Activated CD4-positive, CD25-positive, alpha-beta regulatory T cell treated with anti-CD3 and anti-CD28 coated beads, Interleukin-2, amount 50 U/mL, for 72 hours (primary cell): ENCODE results near the gene HTR6.

Source experiments
- DNase-seq: peaks from one replicate; pipeline ENCODE4 v3.0.0; 2021

HTR6 gene

DNA sequence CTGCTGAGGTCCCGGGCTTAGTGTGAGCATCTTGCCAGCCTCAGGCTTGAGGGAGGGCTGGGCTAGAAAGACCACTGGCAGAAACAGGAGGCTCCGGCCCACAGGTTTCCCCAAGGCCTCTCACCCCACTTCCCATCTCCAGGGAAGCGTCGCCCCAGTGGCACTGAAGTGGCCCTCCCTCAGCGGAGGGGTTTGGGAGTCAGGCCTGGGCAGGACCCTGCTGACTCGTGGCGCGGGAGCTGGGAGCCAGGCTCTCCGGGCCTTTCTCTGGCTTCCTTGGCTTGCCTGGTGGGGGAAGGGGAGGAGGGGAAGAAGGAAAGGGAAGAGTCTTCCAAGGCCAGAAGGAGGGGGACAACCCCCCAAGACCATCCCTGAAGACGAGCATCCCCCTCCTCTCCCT lies 7.2 kb upstream of the HTR6 start:
- DNase-seq = no peak

DNA sequence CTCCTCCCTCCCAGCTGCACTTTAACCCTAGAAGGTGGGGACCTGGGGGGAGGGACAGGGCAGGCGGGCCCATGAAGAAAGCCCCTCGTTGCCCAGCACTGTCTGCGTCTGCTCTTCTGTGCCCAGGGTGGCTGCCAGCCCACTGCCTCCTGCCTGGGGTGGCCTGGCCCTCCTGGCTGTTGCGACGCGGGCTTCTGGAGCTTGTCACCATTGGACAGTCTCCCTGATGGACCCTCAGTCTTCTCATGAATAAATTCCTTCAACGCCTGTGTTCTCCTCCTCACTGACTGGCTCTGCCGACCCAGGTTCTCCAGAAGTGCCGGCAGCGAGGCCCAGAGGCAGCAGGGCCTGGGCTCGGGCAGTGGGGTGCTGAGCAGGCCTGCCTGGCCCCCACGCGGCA lies 6.5 kb upstream of the HTR6 start:
- no peak for DNase-seq

- no peak for DNase-seq
Measured at GRCh38 chr1:19661721-19662228, 2.9 kb upstream of the HTR6 start.

DNA sequence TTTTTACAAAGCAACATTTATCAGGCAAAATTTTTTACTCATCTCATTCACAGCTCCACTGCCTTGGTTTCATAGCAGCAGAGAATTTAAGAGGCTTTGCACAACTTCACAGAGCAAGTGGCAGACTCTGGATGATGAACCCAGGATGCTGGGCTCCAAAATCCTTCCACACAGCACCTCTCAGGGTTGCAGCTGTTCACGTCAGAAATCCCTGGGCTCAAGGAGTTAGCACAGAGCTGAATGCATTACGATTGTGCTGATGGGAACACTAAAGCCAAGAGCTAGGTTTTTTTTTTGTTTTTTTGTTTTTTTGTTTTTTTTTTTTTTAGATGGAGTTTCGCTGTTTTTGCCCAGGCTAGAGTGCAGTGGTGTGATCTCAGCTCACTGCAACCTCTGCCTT lies 2.4 kb upstream of the HTR6 start:
- DNase-seq = no peak

GRCh38 chr1:19665186-19665495 lies 466 bp downstream of the HTR6 start:
- no peak for DNase-seq

GRCh38 chr1:19665496-19666465 lies 1.1 kb downstream of the HTR6 start:
- DNase-seq = no peak

GRCh38 chr1:19668888-19669287 lies 4.2 kb downstream of the HTR6 start:
- DNase-seq = no peak

DNA sequence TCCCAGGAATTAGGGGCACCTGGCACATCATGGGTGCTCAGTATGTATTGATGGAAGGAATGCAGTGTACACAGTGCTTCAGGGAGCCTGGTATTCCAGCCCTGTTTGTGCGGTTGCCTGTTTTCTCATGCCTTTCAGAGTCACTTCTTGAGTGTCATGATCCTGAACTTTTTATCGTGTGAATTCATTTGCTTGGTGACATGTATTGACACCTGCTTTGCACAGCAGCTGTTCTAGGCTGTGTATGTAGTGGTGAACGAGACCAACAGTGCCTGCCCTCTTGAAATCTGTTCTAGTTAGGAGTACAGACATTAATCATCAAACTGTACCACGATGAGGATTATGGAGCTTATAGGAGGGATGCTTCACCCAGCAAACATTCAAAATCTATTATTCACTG lies 6.1 kb downstream of the HTR6 start:
- no peak for DNase-seq

DNA sequence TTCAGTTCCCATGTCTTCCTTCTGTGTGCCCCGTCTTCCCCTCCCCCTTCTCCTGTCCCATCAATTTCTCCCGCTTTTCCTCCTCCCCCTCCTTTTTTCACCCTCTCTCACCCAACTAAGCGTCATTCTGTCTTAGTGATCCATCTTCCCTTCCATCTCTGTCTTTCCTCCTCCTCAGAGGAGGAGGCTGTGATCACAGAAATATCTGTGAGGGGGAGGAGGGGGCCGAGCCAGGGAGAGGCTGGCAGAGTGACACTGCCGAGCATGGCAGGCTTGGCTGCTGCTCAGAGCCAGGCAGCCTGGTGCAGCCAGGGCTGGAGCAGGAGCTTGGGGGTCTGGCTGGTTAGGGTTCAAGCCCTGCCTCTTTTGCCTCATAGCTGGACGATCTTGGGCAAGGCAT lies 7.6 kb downstream of the HTR6 start:
- DNase-seq = no peak

DNA sequence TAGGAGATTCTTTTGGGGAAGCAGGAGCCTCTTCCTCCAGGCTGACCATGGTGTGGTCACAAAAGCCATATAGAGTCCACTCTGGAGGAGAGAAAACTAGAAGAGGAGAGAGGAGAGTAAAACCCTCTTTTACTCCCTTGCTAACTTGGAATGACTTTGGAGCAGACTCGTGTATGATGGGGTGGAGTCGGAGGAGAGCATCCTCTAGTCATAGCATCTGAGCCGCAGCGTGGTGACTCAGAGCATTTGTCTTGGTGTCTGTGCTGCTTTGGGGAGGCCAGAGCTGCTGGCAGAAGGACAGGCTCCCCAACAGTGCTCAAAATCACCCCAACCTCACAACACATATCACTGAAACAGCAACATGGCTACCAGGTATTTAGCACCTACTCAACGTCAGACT lies 11.1 kb downstream of the HTR6 start:
- DNase-seq = no peak

GRCh38 chr1:19676438-19676922 lies 11.8 kb downstream of the HTR6 start:
- no peak for DNase-seq

DNA sequence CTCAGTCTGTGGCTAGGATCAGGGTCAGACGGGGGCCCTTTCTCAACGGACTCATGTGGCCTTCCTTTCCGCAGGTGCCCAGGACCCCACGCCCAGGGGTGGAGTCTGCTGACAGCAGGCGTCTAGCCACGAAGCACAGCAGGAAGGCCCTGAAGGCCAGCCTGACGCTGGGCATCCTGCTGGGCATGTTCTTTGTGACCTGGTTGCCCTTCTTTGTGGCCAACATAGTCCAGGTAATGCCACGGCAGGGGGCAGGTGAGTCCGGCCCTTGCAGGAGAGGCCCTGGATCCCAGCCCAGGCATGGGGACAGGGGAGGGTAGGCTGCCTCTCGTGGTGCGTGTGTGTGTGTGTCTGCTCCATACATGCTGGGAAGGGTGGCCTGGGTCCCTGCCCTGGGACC lies 13.8 kb downstream of the HTR6 start:
- no peak for DNase-seq

DNA sequence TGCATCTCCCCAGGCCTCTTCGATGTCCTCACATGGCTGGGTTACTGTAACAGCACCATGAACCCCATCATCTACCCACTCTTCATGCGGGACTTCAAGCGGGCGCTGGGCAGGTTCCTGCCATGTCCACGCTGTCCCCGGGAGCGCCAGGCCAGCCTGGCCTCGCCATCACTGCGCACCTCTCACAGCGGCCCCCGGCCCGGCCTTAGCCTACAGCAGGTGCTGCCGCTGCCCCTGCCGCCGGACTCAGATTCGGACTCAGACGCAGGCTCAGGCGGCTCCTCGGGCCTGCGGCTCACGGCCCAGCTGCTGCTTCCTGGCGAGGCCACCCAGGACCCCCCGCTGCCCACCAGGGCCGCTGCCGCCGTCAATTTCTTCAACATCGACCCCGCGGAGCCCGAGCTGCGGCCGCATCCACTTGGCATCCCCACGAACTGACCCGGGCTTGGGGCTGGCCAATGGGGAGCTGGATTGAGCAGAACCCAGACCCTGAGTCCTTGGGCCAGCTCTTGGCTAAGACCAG lies 14.3 kb downstream of the HTR6 start:
- DNase-seq = no peak

GRCh38 chr1:19679691-19680090 lies 15.0 kb downstream of the HTR6 start:
- DNase-seq = no peak

DNA sequence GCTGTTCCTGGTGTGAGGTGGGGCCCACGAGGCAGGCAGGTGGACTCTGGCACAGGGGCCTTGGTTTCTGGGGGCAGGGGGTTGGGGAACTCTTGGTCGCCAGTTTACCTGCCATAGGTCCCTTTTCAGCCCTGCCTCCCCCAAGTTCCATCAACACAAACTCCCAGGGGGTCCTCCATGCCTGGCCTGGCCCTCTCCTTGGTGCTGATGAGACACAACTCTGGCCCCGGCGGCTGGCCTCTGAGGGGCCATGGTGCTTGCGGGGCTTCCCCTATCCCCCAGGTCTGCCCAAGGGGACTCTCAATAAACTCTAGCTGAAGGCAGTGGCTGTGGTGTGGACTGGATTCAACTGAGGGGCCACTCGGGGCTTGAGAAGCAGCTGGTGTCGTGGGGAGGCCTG lies 16.0 kb downstream of the HTR6 start:
- DNase-seq = no peak

GRCh38 chr1:19682257-19682656 lies 17.6 kb downstream of the HTR6 start:
- no peak for DNase-seq

DNA sequence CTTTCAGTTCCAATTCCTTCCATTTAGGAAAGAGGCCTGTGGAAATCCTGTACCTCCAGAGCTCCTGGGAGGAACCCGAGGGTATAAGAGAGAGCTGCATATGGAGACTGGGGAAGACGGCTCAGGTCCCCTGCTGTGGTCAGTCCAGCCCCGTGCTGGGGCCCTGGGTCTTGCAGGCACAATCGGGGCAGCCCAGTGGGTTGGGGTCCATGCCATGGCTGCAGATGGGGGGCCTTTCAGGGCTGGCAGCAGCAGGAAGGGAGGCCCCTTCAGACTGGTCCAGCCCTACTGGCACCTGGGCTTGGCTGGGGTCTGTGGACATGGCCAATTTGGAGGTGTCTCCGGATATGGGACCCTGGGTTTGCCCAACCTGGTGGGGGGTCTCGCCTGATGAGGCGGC lies 18.2 kb downstream of the HTR6 start:
- DNase-seq = no peak

- DNase-seq = no peak
Measured at GRCh38 chr1:19683351-19683750, 18.7 kb downstream of the HTR6 start.

DNA sequence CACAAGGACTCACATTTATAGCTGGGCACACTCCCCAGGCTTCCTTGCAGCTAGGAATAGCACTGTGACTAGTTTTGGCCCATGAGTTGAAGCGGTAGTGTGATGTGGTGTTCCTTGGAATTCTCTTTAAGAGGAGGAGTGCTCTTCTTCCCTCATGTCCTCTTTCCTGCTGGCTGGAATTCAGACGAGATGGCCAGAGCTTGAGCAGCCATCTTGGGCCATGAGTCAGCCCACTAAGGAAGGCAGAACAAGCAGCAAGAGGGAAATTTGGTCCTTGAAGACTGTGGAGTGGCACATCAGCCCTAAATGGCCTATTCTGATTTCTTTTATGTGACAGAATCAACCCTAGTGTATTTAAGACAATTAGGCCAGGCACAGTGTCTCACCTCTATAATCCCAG lies 20.0 kb downstream of the HTR6 start:
- DNase-seq = no peak

GRCh38 chr1:19685994-19686393 lies 21.3 kb downstream of the HTR6 start:
- no peak for DNase-seq

DNA sequence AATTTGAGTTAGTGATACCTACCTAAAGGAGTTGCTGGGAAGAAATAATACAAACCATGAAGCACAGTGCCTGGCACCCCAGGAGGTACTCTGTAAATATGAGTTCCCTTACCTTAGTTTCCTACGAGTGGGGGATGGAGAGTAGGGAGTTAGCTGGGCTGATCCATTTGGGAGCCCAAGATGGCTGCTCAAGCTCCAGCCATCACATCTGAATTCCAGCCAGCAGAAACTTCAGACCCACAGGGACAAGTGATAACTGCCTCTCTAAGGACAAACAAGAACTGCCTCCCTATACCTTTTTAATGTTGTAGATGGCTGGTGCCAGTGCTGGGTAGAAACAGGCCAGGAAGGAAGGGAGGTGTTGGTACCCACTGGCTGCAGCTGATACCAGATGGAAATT lies 22.7 kb downstream of the HTR6 start:
- no peak for DNase-seq

DNA sequence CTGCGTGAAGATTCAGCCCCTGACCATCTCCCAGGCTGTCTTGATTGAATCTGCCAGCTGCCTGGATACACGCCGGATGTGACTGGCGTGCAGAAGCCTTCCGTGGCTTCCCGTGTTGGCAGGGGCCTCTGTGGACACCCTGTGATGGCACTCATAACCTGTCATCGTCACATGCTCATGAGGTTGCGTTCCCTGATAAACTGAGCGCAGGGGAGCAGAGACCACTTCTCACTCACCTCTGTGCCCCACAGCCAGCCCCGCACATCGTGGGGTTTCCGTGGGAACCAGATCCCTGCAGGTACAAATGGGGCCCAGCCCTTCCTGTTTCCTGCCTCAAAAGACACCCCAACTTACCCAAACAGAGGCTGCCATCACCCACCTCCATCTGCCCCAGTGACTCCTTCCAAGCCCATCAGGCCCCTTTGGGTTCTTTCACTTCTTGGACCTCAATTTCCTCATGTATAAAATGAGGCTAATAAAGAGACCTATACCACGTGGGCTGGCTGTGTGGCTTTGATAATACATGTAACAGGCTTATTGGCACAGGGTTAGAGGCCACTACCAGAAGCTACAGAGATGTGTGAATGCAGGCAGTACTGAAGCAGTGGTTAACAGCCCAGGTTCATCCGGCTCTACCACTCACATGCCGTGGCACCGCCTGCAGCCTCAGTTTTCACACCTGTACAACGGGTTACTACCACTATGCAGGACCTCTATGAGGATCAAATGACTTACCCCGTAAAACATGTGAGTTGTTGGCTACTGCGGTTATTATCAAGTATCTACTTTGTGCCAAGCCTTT lies 23.6 kb downstream of the HTR6 start:
- DNase-seq = no peak

GRCh38 chr1:19689085-19689757 lies 24.5 kb downstream of the HTR6 start:
- DNase-seq = no peak
